HG02973 (cell line): ENCODE measurements around the gene VTN.
"Not testable (repeated sequence)": the region's sequence is repeated elsewhere in the genome, so short reads cannot be mapped to it uniquely, and the experiment has no call there.

ENCODE experiments used
- ATAC-seq: cut with Tn5 transposase; IDR thresholded peaks from one replicate; pipeline ENCODE4 v1.9.1; 2021; ENCODE audit warnings: moderate library complexity; ENCODE audit not compliant: unreplicated experiment

Gene VTN

DNA sequence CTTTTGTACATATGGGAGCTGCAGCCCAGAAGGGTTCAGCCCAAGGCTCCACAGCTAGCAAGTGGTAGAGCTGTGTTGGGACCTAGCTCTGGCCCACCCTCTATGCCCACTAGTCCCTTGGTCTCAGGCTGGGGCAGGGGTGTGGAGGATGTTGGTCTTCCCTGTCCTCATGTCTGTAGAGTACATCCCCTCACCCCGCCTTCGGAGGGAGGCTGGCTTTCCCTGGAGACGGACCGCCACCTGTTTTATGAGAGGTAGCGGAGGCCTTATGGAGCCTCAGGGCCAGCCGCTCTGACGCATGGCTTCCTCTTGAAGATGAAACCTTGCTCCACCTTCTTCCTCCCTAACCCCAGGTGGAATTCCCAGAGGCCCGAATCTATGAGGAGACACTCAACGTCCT is 26.1 kb downstream of the VTN start:
- ATAC-seq, result no peak

DNA sequence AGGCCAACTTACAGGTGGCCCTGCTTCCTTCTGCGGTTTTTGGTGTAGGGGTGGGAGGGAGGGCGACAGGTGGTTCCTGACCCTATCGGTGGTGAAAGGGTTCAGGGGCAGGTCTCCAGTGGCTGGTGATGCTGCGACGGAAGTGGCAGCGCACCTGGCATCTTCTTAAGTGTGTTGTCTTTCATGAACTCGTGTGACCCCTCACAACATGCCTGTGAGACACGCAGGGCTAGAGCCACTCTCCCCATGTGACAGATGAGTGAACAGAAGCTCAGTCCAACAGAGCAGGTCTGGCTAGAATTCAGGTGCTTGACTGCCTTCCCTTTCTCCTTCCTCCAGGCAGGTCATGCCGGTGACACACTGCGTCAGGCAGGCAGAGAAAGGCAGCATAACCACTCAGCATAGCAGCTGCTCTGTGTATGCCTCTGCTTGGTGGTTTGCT is 26.6 kb downstream of the VTN start:
- no peak for ATAC-seq

DNA sequence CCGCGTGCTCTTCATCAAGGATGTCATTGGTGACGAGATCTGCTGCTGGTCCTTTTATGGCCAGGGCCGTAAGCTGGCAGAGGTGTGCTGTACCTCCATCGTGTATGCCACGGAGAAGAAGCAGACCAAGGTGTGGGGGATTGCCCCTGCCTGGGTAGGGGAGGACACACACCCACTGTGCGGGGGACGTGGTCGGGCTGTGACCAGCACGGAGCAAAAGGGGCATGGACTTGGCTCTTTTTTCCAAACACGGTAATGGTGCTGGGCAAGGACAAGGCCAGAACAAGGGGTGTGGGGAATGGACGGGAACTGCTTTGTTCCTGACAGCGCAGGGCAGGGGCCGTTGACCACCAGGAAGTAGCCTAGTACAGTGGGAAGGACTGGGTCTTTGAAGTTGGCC is 27.8 kb downstream of the VTN start:
- ATAC-seq, result no peak

DNA sequence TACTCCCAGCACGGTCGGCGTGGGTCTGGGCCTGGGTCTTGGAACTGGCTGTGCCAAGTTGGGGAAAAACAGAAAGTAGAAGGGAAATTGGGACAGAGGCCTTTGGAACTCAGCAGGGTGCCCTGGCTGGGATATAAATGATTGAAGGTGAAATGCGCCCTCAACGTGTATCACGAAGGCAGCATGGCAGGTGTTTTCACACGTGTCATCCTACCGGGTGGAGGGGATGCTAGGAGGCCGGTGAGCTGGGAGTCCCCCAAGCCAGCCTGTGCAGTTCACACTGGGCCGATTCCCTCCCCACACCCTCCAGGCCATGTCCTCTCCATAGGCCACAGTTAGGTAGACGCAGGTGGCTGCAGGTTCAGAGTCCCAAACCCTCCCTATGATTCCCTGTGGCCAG is 28.6 kb downstream of the VTN start:
- ATAC-seq, result no peak

DNA sequence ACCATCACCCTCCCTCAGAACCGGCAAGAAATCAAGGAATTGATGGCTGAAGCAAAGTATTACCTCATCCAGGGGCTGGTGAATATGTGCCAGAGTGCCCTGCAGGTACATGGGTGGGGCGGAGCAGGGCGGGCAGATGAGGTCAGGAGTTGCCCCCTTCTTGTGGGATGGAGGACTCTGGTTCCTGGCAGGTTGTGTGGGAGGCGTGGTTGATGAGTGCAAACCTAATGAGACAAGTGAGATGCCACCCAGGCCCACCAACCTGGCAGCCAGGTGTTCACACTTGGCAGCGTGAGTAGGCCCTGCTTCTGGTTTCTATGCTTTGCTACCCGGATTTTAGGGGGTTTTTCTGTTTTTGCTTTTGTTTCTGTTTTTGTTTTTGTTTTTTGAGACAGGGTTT is 29.7 kb downstream of the VTN start:
- no peak for ATAC-seq

DNA sequence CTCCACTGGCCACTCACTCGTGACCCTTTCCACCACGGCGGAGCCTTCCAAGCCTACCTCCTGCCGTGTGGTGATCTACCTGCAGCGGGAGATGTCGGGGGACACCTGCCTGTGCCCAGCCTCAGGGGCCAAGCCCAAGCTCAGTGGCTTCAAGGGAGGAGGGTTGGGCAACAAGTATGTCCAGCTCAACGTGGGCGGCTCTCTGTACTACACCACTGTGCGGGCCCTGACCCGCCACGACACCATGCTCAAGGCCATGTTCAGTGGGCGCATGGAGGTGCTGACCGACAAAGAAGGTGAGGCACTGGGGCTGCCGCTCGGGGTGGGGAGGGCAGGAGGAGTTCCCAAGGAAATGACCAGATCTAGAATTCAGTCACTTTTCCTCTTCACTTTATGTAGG is 30.7 kb downstream of the VTN start:
- ATAC-seq, result no peak

DNA sequence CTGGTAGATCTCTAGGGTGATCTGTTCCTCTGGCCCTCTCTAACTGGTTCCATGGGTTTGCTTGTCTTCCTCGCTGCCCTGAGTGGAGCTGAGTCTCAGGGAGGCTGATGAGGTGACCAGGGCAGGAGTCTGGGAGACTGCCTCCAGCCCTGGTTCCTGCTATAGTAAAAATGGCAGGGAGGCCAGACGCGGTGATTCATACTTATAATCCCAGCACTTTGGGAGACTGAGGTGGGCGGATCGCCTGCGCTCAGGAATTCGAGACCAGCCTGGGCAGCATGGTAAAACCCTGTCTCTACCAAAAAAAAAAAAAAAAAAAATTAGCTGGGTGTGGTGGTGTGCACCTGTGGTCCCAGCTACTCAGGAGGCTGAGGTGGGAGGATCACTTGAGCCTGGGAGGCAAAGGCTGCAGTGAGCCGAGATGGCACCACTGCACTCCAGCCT is 31.3 kb downstream of the VTN start:
- ATAC-seq, result not testable (repeated sequence)

DNA sequence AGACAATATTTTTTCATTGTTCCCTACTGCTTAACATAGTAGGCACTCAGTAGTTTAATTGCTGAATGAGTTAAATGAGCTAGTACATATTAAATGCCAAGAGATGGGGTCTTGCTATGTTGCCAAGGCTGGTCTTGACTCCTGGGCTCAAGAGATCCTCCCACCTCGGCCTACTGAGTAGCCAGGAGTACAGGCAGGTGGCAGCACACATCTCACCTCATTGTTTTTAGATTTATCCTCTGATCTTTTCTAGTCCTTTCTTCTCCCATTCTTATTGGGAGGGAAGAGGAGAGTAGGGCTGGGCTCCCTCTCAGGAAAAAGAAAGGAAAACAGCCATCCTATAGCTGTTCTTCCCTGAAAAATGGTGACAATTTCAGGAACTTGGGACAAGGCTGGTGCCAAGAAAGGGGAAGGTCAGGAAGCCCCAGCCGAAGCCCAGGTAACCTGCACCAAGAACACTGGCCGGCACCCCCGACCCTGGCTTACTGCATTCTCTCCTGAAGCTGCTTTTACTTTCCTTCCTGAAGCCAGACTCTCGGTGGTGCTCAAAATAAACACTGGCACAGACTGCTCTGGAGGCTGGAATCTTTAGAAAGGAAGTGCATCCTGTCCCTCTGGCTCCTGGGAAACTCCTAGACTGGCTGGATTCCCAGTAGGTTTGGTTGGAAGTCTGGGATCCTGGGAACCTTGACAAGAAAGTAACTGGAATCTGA is 31.9 kb downstream of the VTN start:
- ATAC-seq, result no peak

DNA sequence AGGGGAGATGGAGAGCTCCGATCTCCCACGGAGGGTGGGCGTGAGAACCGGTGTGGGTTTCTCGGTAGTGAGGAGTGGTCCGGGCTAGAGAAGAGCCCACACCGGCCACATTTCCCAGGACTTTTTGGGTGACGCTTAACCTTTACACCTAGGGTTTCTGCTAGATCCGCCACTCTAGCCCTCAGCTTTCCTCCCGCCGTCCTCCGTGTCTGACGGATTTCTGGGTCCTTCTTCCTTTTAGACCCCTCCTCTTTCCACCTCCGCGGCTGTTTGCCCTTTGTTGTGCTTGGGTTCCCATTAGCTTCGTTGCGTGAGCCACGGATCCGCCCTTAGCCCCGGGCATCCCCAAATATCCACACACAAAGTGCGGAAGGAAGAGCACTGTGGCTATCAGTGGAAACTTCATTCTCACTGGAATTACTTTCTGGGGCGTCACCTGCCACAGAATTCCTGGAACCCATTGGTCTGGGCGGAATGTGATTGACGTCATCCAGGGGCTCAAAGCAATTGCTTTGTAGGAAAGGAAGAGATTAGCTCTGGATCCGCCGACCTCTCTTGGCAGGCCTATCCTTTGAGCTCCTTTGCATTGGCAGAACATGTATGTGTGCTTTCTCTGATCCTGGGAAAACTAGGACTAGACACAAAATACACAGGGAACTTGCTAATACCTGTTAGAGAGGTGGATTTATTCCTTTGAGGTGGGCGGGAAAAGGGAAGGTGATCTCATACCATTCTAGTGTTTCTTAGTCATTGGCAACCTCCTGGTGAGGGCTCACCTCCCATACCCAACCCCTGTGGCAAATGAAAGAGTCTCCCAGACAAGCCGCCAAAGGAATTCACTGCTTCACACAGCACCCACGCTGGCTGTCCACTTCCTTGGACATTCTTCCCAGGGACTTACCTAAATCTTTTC is 33.9 kb downstream of the VTN start:
- no peak for ATAC-seq

DNA sequence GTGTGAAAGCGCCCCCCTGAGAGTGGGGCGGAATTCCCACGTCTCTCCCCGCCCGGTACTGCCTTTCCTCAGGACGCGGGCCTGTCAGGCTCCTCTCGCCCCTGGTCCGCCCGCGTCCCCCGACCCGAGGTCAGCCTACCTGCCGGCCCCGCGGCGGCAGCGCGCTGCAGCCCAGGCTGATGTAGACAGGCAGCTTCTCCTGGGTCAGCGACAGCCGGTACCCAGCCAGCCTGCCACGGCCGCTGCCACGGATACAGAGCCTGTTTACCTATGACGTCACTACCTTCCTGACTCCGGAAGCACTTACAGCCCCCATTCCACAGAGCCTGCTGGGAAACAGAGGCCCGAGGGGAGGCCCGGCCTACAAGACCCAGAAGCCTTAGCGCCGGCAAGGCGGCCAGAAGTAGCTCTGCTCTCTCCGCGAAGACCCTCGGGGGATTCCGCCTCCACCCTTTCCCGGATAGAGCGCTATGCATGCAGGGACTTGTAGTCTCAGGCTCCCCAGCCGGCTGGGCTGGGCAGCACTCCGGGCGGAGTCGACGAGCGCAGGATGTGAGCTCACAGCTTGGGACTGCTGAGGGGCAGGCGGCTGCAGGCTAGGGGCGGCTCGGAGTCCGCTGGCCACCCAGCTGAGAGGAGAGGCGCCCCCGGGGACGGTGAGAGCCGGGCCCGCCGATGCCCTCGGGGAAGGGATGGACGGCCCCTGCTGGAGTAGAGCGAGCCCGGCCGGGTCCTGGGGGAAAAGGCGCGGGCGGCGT is 34.7 kb downstream of the VTN start, which contains the start of the genes IFT20 and TNFAIP1:
IFT20 (minus strand) TSS at position 272 of the 758 bp plus-strand sequence. CDS start 3,487 bp downstream, outside the sequence.
TNFAIP1 (plus strand) TSS at position 561 of the 758 bp plus-strand sequence. CDS start 3,761 bp downstream, outside the sequence.
- ATAC-seq, result peak; percentile 92

DNA sequence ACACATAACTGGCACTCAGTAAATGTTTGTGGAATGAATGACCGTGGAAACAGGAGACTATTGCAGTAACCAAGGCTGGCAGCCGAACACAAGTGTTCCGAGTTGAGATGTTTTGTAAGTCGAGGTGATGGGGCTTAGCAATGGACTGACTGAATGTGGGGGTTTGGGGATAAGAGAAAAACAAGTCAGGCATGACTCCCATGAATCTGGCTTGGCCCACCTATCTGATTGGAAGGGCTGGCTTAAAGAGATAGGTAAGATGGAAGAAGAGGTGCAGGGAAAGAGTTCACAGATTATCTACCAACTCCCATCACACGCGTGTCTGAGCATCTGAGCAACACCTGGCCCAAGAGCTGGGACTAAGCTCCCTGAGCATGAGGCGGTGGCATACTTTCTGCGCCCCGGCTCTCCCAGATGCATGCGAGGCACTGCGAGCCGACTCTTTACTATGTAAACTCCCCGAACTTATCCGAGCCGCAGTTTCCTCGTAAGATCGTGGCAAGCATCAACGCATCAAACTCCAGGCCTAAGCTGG is 35.4 kb downstream of the VTN start:
- peak; percentile 1 for ATAC-seq

DNA sequence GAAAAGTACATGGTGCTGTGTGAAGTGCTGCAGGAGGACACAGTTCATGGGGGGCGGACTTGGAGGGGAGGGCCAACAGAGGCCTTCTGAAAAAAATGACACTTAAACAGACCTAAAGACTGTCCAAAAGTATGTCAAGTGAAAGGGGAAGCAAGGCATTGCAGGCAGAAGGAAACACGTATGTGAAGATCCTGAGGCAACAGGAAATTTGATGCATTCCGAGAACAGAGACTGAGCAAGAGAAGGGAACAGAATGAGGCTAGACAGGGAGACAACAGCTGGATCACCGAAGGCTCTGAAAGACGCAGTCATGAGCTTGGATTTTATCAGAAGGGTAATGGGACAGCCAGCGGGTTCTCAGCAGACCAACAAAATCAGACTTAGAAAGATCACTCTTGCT is 35.9 kb downstream of the VTN start:
- no peak for ATAC-seq

DNA sequence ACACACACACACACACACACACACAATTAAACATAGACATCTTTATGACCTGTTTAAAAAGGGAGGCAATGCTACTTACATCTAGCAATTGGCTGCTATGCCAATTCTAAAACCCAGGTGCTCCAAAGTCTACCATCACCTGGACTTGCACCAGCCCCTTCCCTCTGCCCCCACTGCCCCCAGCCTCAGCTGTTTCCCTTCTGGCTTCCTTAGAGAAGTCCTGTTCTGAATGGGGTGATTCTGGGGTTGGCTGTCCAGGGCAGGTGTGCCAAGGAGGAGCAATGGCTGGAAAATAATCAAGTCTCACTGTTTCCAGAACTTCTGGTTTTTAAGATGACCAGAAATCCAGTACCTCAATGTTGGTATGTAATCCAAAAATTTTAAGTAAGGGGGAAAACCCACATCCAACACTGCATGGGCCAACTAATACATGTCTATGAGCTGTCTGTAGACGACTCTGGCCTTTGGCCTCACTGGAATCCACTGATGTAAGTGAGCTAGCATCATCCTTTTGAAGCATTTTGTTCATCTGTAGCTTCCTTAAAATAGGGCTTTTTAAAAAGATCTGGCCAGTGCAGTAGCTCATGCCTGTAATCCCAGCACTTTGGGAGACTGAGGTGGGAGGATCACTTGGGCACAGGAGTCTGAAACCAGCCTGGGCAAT is 36.9 kb downstream of the VTN start:
- ATAC-seq, result no peak

DNA sequence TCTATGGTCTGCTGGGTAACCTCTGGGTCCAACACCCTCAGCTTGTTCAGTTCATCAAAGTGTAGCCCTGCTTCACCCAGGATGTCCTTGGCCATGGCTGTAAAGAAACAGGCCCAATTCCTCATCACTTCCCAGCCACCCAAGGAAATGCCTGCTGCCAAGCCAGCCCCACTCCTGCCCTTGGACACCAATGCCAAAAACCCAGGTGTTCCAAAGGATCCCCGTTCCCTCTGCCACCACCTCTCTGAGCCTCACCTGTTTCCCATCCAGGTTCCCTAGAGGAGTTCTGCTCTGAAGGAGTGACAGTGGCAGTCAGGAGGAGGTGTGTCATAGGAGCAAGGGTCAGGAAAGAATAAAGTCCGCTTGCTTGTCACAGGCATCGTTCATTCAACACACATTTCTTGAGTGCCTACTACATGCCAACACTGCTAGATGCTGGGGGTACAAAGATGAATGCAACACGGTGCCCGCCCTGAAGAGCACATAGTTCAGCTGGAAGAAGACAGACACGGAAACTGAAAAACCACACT is 38.2 kb downstream of the VTN start:
- no peak for ATAC-seq

DNA sequence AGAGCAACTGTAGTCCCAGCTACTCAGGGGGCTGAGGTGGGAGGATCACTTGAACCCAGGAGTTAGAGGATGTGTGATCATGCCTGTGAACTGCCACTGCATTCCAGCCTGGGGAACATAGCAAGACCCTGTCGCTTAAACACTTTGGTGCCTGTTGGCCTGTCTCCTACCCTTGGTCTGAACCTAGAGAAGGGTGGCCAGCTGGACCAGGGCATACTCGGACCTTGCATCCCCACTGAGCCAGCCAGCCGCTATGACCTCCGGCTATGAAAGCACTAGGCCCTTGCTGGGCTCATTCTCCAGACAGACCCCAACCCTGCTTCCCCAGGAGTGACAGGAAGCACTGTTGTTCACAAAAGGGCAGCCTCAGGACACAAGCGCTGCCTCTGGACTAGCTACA is 39.4 kb downstream of the VTN start:
- no peak for ATAC-seq

DNA sequence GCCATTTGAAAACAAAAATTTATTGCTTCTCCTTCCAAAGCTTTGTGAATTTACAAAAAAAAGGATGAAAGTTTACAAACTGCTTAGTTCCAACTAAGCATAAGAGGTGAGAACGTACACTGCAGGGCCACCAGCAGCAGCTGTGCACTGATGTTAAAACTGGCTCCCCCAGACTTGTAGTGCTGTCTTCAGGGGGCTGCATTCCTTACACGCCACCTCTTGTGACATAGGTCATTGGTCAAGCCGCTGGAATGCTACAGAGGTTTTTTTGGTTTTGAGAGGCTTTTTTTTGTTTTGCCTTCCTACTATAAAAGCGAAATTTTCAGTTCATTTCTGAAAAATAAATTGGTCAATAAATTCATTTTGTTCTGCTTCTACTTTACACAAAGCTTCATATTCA is 41.8 kb downstream of the VTN start:
- ATAC-seq, result no peak

DNA sequence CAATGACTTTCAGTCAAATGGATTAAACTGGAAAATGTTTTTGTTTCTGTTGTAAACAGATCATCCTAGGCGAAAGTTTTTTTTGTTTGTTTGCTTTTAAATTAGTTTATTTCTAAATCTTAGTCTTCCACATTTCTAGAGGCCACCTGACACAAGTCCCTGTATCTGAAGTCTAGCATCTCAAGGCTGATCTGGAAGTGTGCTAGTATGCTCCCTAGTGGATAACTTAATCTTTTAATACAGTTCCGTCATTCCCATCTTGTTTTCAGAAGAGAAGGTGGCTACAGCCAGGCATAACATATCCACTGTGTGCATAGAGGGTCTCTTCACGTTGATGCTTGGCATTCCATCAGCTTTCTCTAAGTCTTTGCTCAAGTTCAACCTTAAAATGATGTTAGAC is 42.4 kb downstream of the VTN start:
- ATAC-seq, result no peak

DNA sequence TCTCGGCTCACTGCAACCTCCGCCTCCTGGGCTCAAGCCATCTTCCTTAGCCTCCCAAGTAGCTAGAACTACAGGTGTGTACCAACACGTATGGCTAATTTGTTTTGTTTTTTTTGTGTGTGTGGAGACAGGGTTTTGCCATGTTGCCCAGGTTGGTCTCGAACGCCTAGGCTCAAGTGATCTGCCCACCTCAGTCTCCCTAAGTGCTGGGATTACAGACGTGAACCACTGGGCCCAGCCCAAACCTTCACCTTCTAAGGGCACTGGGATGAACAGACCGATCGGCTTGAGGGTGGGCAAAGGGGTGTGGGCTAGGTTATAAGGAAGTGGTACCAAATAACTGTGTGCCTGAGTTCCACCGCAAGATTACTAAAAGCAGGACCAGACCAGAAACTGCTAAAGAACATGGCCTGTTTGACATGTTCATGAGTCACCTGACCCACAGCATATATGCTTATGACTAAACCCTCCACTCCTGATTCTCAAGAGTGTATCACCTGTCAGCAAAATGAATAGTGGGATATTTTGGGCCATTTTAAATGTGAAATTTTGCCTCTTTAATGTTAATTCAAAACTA is 43.0 kb downstream of the VTN start:
- ATAC-seq, result peak; percentile 54

DNA sequence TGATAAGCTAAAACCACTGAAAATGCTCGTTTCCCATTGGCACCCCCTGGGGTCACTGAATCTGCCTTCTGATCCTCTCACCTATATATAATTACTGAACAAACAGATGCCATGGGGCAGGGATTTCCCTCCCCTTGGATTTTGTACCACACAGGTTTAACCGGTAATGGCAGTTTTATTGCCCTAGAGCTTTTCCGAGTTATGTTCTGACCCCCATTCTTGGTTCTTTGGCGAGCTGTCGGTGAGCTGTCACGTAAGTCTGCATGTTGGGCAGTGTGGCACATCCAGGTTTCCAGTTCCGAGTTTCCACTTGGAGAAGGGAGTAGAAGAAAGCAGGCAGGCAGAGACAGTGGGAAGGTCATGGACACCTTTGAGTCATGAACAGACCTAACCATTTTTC is 44.0 kb downstream of the VTN start:
- no peak for ATAC-seq

DNA sequence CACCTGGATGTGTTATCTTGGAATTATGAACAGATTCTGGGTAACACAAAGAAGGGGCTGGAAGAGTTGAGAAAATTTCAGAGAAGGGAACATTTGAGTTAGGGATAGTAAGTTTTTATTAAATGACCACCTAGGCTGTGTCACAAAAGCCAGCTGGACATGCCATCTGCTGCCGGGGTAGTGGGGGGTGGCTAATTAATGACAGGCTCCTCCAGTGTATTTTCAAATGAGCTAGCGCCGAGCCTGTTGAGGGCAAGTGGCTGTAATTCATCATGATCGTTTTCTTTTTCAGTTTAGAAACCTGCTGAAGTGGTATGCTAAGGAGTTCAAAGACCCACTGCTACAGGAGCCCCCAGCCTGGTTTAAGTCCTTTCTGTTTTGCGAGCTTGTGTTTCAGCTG is 44.9 kb downstream of the VTN start:
- no peak for ATAC-seq
